GM23248 (cell line): Measurements from ENCODE around the gene RGPD4. TPM values are rescaled to one million over a fixed set of nuclear protein-coding genes. Genes with fewer than 3 reads are reported as not detected.
"Not testable (repeated sequence)": the region's sequence is repeated elsewhere in the genome, so short reads cannot be mapped to it uniquely, and the experiment has no call there.

ENCODE experiments used
- DNase-seq: peaks from one replicate; pipeline ENCODE4 v3.0.0-alpha.2; 2015
- H2AFZ ChIP-seq: fragments of 200-600 bp; sonication (generic); 2 replicates; pipeline ENCODE4 v1.6.1; 2016; ENCODE audit warnings: antibody characterized with exemption
- H3F3A ChIP-seq: fragments of 200-600 bp; sonication (generic); 2 replicates; pipeline ENCODE4 v1.6.1; 2016; ENCODE audit warnings: mild to moderate bottlenecking, antibody characterized with exemption, mixed run types; ENCODE audit not compliant: insufficient read depth
- H3K27ac ChIP-seq: fragments of 200-600 bp; sonication (generic); 2 replicates; pipeline ENCODE4 v1.5.1; 2016; ENCODE audit warnings: mild to moderate bottlenecking
- H3K27me3 ChIP-seq: fragments of 200-600 bp; sonication (generic); replicated peaks from 2 replicates; pipeline ENCODE4 v1.6.1; 2016; ENCODE audit warnings: mild to moderate bottlenecking; ENCODE audit not compliant: insufficient read depth
- H3K36me3 ChIP-seq: fragments of 200-600 bp; sonication (generic); 2 replicates; pipeline ENCODE4 v1.6.1; 2016; ENCODE audit warnings: low read depth, mild to moderate bottlenecking
- H3K4me1 ChIP-seq: fragments of 200-600 bp; sonication (generic); 2 replicates; pipeline ENCODE4 v1.6.1; 2016; ENCODE audit warnings: mild to moderate bottlenecking; ENCODE audit not compliant: insufficient read depth
- H3K4me2 ChIP-seq: fragments of 200-600 bp; sonication (generic); one replicate; pipeline ENCODE4 v1.6.1; 2016; ENCODE audit warnings: mild to moderate bottlenecking; ENCODE audit not compliant: unreplicated experiment
- H3K4me3 ChIP-seq: fragments of 200-600 bp; sonication (generic); 2 replicates; pipeline ENCODE4 v1.5.1; 2016; ENCODE audit warnings: mild to moderate bottlenecking
- H3K79me2 ChIP-seq: fragments of 200-600 bp; sonication (generic); 2 replicates; pipeline ENCODE4 v1.6.1; 2016; ENCODE audit warnings: mild to moderate bottlenecking; ENCODE audit not compliant: insufficient read depth
- H3K9ac ChIP-seq: fragments of 200-600 bp; sonication (generic); 2 replicates; pipeline ENCODE4 v1.6.1; 2016; ENCODE audit warnings: mild to moderate bottlenecking
- H3K9me2 ChIP-seq: fragments of 200-600 bp; sonication (generic); 2 replicates; pipeline ENCODE4 v1.6.1; 2016; ENCODE audit warnings: mixed run types, mild to moderate bottlenecking, moderate library complexity; ENCODE audit not compliant: insufficient read depth
- H3K9me3 ChIP-seq: fragments of 200-600 bp; sonication (generic); one replicate; pipeline ENCODE4 v1.6.1; 2017; ENCODE audit warnings: low read depth
- H4K20me1 ChIP-seq: fragments of 200-600 bp; sonication (generic); 2 replicates; pipeline ENCODE4 v1.6.0; 2016; ENCODE audit not compliant: insufficient read depth
- EZH2 ChIP-seq: fragments of 200-600 bp; sonication (generic); IDR thresholded peaks from 2 replicates; pipeline ENCODE4 v1.6.1; 2018; ENCODE audit warnings: antibody characterized with exemption, mild to moderate bottlenecking; ENCODE audit not compliant: insufficient read depth, poor library complexity, severe bottlenecking
- EZH2phosphoT487 ChIP-seq: fragments of 200-600 bp; sonication (generic); IDR thresholded peaks from 2 replicates; pipeline ENCODE4 v1.6.1; 2018; ENCODE audit warnings: antibody characterized with exemption, moderate library complexity, mild to moderate bottlenecking, low read depth; ENCODE audit not compliant: insufficient read depth
- WGBS, 2 experiments: methylation state at CpG; one replicate each; pipeline ENCODE4 v1.1.6; 2015 to 2017; ENCODE audit warnings: low lambda C conversion rate in 2 of 2, low coverage in 1 of 2; ENCODE audit errors: missing lambda C conversion rate in 2 of 2; 5-methylcytosine and 5-hydroxymethylcytosine counted together
- in situ Hi-C: fragments of 300-500 bp; cut with MboI; formaldehyde crosslinking; loops from 2 replicates; pipeline ENCODE4 v1.15.0; 2020
- polyA plus RNA-seq: library from polyadenylated mRNA; unstranded; fragments of >200 nt; fragmentation: Nextera tagmentation; extraction: Ambion mirVana; gene quantifications from 2 replicates; pipeline ENCODE4 v1.2.1, GENCODE V29; 2016
- total RNA-seq: library from RNA; depleted of rRNA; stranded (reverse); fragments of >200 nt; shearing (Covaris generic); gene quantifications from 2 replicates; pipeline ENCODE4 v1.2.3, GENCODE V29; 2014; rRNA removed

Gene RGPD4
- not detected in 2 replicates for total RNA-seq
- 0.04 TPM in 1 of 2 replicates, not detected in the other for polyA plus RNA-seq

GRCh38 chr2:107826749-107827148 is at the start of gene RGPD4:
Gene RGPD4, plus strand, starts transcription at chr2:107826892. Its CDS starts 122 bp downstream, at chr2:107827014.
- H3K4me1 ChIP-seq, H3K27ac ChIP-seq, H2AFZ ChIP-seq, H3F3A ChIP-seq, H3K4me3 ChIP-seq, H3K9me2 ChIP-seq, DNase-seq, H3K9ac ChIP-seq, H3K4me2 ChIP-seq, H3K9me3 ChIP-seq, H3K36me3 ChIP-seq, H4K20me1 ChIP-seq, in situ Hi-C loops, H3K79me2 ChIP-seq, H3K27me3 ChIP-seq: not testable (repeated sequence)
- WGBS, 2 experiments = 93 to 95% methylated on average over 31 to 43 of the region's 43 CpGs

DNA sequence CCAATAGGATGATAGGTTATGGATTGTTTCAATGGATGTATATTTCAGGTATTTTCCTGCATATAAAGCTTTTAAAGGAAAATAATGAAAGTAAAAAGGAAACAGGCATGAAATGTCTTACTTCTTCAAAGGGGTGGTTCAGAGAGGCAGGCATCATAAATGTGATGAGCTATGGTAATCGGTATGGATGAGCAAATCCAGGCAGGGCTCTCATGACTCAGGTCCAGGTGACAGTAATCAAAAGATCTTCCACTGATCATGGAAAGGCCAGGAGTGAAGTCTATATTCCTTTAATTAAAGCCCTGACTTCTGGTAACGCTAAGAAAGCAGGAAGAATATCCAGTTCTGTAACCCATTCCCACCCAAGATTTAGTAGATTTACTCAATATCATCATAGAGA is 48.7 kb upstream of the RGPD4 start:
- H2AFZ ChIP-seq = no peak overlapping the region
- TF ChIP-seq EZH2 (no peak), EZH2phosphoT487 (no peak)
- H3F3A ChIP-seq = no peaks in the 10 kb centered on the region
- 0 to 5% methylated on average over 2 of the region's 2 CpGs for WGBS, 2 experiments
- no peak overlapping the region for H3K27ac ChIP-seq
- no peaks in the 10 kb centered on the region for H3K9me2 ChIP-seq
- H3K4me3 ChIP-seq = no peak overlapping the region
- H3K27me3 ChIP-seq = peaks cover 10% of the 10 kb centered on the region; the same call in 1 of the 2 replicates
- in situ Hi-C loops = no loop called here
- no peaks in the 10 kb centered on the region for H3K79me2 ChIP-seq
- no peaks in the 10 kb centered on the region for H3K9me3 ChIP-seq
- no peak for DNase-seq
- no peak overlapping the region for H3K9ac ChIP-seq
- no peak overlapping the region for H3K4me2 ChIP-seq
- no peaks in the 10 kb centered on the region for H4K20me1 ChIP-seq
- H3K4me1 ChIP-seq = no peaks in the 10 kb centered on the region
- H3K36me3 ChIP-seq = no peaks in the 10 kb centered on the region

DNA sequence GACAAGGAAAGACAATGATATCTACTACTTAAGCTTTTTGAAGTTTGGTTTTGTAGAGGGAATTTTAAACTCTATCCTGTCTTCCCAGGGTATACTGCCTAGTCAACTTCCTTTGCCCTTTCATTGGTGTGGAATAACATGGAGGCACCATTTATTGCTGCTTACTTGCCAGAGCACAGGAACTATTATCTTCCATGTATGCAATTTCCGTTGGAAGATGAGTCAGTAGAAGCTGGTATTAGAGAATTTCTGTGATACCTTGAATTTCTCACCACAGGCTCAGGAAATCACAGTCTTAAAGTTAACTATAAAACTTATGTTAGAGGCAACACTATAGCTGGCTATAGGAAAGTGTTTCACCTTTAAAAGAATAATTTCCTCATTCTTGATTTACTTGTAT is 40.9 kb upstream of the RGPD4 start:
- 0 to 6% methylated on average over 1 of the region's 1 CpG for WGBS, 2 experiments
- no peaks in the 10 kb centered on the region for H3K9me2 ChIP-seq
- no peaks in the 10 kb centered on the region for H3K4me1 ChIP-seq

GRCh38 chr2:107790837-107791236 is 35.9 kb upstream of the RGPD4 start:
- no peaks in the 10 kb centered on the region for H3K4me1 ChIP-seq
- H3K4me2 ChIP-seq = no peak overlapping the region
- H3K36me3 ChIP-seq = no peaks in the 10 kb centered on the region
- no peaks in the 10 kb centered on the region for H3K9me3 ChIP-seq
- no peaks in the 10 kb centered on the region for H3F3A ChIP-seq
- H3K9ac ChIP-seq = no peak overlapping the region
- TF ChIP-seq EZH2 (no peak), EZH2phosphoT487 (no peak)
- no peak overlapping the region for H2AFZ ChIP-seq
- H3K4me3 ChIP-seq = no peak overlapping the region
- H3K27me3 ChIP-seq = no peaks in the 10 kb centered on the region
- H4K20me1 ChIP-seq = no peaks in the 10 kb centered on the region
- in situ Hi-C loops = no loop called here
- DNase-seq = no peak
- no peaks in the 10 kb centered on the region for H3K9me2 ChIP-seq
- no peak overlapping the region for H3K27ac ChIP-seq
- no peaks in the 10 kb centered on the region for H3K79me2 ChIP-seq
- 0 to 14% methylated on average over 1 of the region's 1 CpG for WGBS, 2 experiments

More for the DNA sequence above, 40.9 kb upstream of the RGPD4 start:
- Histone ChIP-seq H4K20me1 (no peaks in the 10 kb centered on the region), H3K79me2 (no peaks in the 10 kb centered on the region), H3K4me2 (no peak overlapping the region), H3K36me3 (no peaks in the 10 kb centered on the region), H3K9me3 (no peaks in the 10 kb centered on the region), H3F3A (no peaks in the 10 kb centered on the region), H2AFZ (no peak overlapping the region), H3K27me3 (no peaks in the 10 kb centered on the region), H3K27ac (no peak overlapping the region), H3K9ac (no peak overlapping the region), H3K4me3 (no peak overlapping the region)
- no peak for DNase-seq
- in situ Hi-C loops = no loop called here
- no peak for TF ChIP-seq EZH2phosphoT487
- no peak for TF ChIP-seq EZH2

GRCh38 chr2:107801498-107801897 is 25.2 kb upstream of the RGPD4 start:
- 3 to 11% methylated on average over 2 of the region's 2 CpGs for WGBS, 2 experiments
- H3K36me3 ChIP-seq = no peaks in the 10 kb centered on the region
- no peaks in the 10 kb centered on the region for H3K79me2 ChIP-seq
- no peak overlapping the region for H3K4me2 ChIP-seq
- H2AFZ ChIP-seq = no peak overlapping the region
- no peak overlapping the region for H3K9ac ChIP-seq
- no peak for DNase-seq
- TF ChIP-seq EZH2phosphoT487 (no peak), EZH2 (no peak)
- H3K4me3 ChIP-seq = no peak overlapping the region
- H3F3A ChIP-seq = no peaks in the 10 kb centered on the region
- H3K27me3 ChIP-seq = no peaks in the 10 kb centered on the region
- H4K20me1 ChIP-seq = no peaks in the 10 kb centered on the region
- no peaks in the 10 kb centered on the region for H3K4me1 ChIP-seq
- no peaks in the 10 kb centered on the region for H3K9me3 ChIP-seq
- H3K9me2 ChIP-seq = no peaks in the 10 kb centered on the region
- no peak overlapping the region for H3K27ac ChIP-seq
- in situ Hi-C loops = no loop called here
